GM18520 (cell line): ENCODE results near the gene HLA-DQB1.
A peak's percentile ranks its signal among the peaks of the same experiment; 100 is the strongest.

ENCODE experiments used
- ATAC-seq: cut with Tn5 transposase; IDR thresholded peaks from one replicate; pipeline ENCODE4 v1.9.1; 2021; ENCODE audit not compliant: unreplicated experiment

The HLA-DQB1 gene

DNA sequence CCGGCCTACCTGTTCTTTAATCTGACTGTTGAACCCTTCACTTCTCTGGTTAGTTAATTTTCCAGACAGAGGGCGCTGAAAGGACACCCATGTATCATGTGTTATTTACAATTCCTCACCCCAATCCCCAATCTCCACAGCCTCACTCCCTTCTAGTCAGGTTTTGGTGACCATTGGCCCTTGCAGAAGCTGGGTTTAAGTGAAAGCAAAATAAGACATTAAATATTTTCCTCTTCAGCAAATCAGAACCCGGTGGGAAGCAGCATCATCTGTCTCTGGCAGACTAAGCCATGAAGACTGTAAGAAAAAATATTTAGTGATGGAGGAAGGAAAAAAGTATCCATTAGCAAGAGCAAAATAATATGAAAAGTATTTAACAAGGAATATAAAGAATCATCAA, 38.6 kb downstream of the HLA-DQB1 start:
- peak; percentile 33 for ATAC-seq

- no peak for ATAC-seq
These were observed 39.2 kb downstream of the HLA-DQB1 start for GRCh38 chr6:32627249-32627648.

- ATAC-seq, result no peak
These were observed 41.3 kb downstream of the HLA-DQB1 start for GRCh38 chr6:32625137-32625536.

DNA sequence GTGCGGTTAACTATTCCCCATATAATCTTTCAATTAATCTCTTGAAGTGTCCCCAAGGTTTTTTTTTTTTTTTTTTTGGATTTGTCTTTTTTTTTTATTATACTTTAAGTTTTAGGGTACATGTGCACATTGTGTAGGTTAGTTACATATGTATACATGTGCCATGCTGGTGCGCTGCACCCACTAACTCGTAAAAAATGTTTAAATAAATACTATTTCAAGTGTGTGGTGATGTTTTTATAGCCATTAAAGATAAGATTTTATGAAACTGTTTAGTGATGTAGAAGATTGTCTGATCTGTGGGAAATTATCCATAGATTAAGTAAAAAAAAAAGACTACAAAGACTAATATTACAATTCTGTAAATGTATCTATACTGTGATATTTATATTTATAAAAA, 41.9 kb downstream of the HLA-DQB1 start:
- ATAC-seq, result no peak

- ATAC-seq, result no peak
These were observed 42.8 kb downstream of the HLA-DQB1 start for GRCh38 chr6:32623693-32624092.

GRCh38 chr6:32622545-32623401, 43.7 kb downstream of the HLA-DQB1 start:
- ATAC-seq, result peak; percentile 59

GRCh38 chr6:32621372-32621771, 45.1 kb downstream of the HLA-DQB1 start:
- no peak for ATAC-seq

GRCh38 chr6:32617751-32618150, 48.7 kb downstream of the HLA-DQB1 start:
- ATAC-seq, result no peak

DNA sequence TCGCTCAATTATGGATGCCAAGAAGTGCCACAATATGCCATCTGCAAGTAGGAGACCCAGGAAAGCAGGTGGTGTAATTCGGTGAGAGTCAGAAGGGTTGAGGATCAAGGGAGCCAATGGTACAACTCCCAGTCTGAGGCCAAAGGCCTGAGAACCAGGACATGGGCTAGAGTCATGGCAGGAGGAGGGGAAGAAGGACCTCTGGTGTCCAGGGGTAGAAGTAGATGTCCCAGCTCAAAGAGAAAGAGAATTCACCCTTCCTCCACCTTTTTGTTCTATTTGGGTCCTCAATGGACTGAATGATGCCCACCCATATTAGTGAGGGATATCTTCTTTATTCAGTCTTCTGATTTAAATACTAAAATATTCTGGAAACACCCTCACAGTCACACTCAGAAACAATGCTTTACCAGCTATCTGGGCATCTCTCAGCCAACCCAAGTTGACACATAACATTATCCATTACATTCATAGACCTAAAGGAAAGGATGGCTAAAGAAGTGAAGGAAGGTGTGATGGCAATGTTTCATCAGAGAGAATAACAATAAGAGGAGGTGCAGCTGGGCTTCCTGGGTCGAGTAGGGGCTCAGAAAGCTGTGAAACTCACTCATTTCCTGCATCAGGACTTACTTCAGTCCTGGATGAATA, 50.4 kb downstream of the HLA-DQB1 start:
- no peak for ATAC-seq

DNA sequence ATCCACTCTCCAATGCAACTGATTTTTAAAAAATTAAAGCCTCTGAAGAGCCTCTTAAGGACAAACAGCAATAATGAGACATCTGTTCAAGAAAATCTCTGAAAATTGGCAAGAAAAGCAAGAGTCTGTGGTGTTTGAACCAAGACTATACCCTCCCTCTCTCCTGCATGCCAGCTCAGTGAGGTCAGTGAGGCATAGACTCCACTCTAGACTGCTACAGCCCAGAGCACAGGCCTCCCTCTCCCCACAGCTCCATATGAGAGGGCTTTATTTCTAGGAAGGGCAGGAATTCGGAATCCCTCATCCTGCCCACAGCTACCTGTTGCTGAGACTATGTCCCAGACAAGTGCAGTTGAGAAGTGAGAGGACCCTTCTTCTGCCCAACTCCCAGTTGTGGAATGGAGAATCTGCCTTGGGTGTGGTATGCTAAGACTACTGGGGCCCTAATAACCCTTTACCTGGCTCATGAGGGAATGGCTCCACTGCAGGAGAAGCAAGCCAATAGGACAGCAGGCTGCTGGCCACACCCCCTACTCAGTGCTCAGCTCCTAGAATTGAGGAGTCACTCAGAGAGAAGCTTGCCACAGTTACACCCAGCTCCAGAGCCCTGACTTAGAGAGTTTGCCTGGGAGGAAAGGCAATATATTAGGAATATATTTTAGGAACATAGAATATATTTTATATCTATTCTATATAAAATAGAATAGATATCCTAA, 51.9 kb downstream of the HLA-DQB1 start:
- no peak for ATAC-seq

DNA sequence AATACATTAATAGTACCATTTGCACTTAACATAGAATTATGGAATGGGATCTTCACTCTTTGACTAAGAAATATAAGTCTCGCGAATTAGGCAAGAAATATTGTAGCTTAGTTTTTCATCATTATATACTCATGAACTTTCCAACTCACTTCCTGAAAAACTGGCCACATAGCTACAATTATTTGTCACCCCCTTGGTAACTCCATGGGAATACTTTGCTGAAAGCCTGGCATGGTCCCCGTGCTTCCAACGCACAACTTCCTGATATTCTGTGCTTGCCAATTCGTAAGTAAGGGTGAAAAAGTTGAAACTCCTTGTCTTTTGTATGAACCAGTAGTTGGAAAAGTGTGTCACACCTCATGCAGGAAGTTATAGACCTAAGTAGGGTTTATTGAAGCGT, 53.0 kb downstream of the HLA-DQB1 start:
- no peak for ATAC-seq

GRCh38 chr6:32610682-32611296, 55.7 kb downstream of the HLA-DQB1 start:
- no peak for ATAC-seq

GRCh38 chr6:32609731-32610640, 56.5 kb downstream of the HLA-DQB1 start:
- ATAC-seq, result peak; percentile 79
